Natural killer cell treated with Interleukin-12 subunit alpha and Interleukin-12 subunit beta and Interleukin-15 and Interleukin-18, amount 100 ng/mL, for 72 hours (primary cell): ENCODE results near the gene ANKUB1. TPM values are rescaled to one million over a fixed set of nuclear protein-coding genes. Genes with fewer than 3 reads are reported as not detected.
"Not testable (repeated sequence)": the region's sequence is repeated elsewhere in the genome, so short reads cannot be mapped to it uniquely, and the experiment has no call there.

Source experiments
- ATAC-seq, 2 donors: fragments of 150-1000 bp; cut with Tn5 transposase in 1 of 2; sonication (Bioruptor Pico), chemical (Tn5 transposase) in 1 of 2; 2 replicates each; pipeline ENCODE4 v1.10.0; 2021
- DNase-seq: peaks from one replicate; pipeline ENCODE4 v3.0.0; 2022; ENCODE audit warnings: low spot score
- H3K27ac Mint-ChIP-seq, 2 donors: 1 replicate in 1 of 2; 2 replicates in 1 of 2; pipeline ENCODE4 v1.8.0; 2022; ENCODE audit warnings: mixed read lengths in 2 of 2, mild to moderate bottlenecking in 1 of 2, moderate library complexity in 1 of 2
- H3K27me3 Mint-ChIP-seq, 2 donors: 1 replicate in 1 of 2; 2 replicates in 1 of 2; pipeline ENCODE4 v1.8.0; 2022; ENCODE audit warnings: mixed read lengths in 2 of 2
- H3K36me3 Mint-ChIP-seq: one replicate; pipeline ENCODE4 v1.8.0; 2022; ENCODE audit warnings: mixed read lengths
- H3K4me1 Mint-ChIP-seq, 2 donors: 1 replicate in 1 of 2; 2 replicates in 1 of 2; pipeline ENCODE4 v1.8.0; 2022; ENCODE audit warnings: low read depth in 2 of 2, mixed read lengths in 2 of 2, mild to moderate bottlenecking in 1 of 2
- H3K4me3 Mint-ChIP-seq: one replicate; pipeline ENCODE4 v1.8.0; 2022; ENCODE audit warnings: mixed read lengths
- H3K9me3 Mint-ChIP-seq: 2 replicates; pipeline ENCODE4 v1.8.0; 2022; ENCODE audit warnings: mixed read lengths
- total RNA-seq, 2 donors: library from RNA; stranded (reverse); gene quantifications; one replicate each; pipeline ENCODE4 v1.2.3, GENCODE V29; 2022

Gene ANKUB1, protein sequence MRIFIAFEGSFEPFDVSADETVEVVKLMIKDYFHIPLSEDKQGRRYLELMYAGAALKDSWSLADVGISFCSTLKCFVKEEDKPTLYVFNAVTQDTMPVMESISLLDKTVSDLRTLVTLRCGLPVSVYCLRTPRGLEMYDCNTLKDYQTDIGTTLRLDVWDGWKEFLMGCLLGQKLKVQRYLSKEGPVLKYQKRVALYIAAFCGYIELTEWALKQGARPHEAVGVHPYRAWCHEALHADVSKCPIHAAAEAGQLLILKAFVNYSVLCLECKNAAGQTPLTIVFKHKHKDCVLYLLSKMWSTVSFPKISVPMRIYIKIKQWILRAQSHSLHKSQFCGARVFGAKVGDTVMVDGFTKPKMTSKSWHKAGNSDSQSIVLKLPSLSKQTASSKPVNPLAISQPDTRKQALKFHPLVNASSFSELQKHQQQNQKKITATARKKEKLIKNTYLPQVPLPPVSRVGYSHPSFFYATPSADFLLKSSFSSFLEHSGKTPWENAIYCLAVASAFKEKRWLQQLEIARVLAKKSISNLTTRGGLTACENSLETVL
- not detected for total RNA-seq

DNA sequence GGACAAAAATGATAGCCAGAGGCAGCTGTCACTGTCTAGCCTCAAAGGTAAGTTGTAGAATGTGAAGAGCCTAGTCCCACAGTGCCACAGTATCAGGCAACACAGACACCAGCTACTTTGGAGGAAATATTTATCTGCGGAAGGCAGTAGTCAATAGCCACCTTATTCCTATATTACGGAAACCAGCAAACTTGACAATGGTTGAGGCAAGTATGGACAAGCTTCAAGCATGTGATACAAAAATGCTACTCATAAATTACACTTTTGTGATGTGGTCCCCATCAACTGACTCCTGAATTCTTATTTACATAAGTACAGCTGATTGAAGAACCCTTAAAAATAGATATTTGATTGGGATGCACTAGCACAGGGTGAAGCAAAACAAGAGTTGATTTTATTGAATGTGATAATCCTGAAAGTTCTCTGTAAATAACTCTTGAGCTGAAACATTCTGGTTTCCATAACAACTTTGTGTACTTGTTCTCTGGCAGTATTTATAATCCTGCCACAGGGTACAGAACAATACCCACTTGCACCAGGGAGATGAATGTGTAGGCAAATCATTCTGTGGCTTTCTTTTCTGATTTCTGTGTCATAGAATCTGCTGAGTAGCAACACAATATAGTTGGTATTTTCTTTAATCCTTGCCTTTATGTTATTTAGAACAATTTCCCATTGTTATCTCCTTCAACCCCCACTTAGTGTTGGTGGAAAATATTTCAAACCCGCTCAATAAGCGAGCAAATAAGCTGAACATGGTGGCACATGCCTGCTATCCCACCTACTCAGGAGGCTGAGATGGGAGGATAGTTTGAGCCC is at the start of gene ANKUB1:
TSS of gene ANKUB1 (minus strand) at position 103 of the 819 bp plus-strand sequence. CDS start 188 bp downstream, outside the sequence.
- H3K27me3 Mint-ChIP-seq, result peaks cover 24 to 42% of the 10 kb centered on the region in 2 donors
- no peak within 1 kb of the TSS for H3K27ac Mint-ChIP-seq
- H3K4me3 Mint-ChIP-seq, result no peak within 1 kb of the TSS
- ATAC-seq (no peak), DNase-seq (no peak)
- H3K9me3 Mint-ChIP-seq, result no peaks in the 10 kb centered on the region
- H3K4me1 Mint-ChIP-seq, result no peaks in the 10 kb centered on the region
- no peaks in the 10 kb centered on the region for H3K36me3 Mint-ChIP-seq

DNA sequence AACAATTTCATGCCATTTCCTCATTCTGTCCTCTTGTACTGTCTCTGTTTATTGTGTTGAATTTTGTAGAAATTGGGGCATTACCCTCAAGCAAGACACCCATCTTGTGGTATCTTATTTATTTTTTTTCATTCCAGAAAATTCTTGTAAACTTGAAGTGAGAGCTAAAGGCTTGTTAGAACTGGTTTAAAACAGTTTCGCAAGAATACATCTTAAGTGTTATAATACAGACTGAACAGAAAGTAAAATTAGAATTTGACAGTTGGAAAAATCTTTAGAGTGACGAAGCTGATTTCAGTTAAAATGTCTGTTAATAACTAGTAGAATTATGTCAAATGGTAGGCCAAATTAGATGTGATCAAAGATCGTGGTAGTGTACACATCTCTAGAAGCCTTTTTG is 47.5 kb upstream of the ANKUB1 start:
- no peaks in the 10 kb centered on the region for H3K27me3 Mint-ChIP-seq
- H3K36me3 Mint-ChIP-seq, result peaks cover 20% of the 10 kb centered on the region
- peak overlapping the region; percentile 74 to 97 for H3K27ac Mint-ChIP-seq
- ATAC-seq (peak in 1 of 2 donors; percentile 61), DNase-seq (no peak)
- H3K4me1 Mint-ChIP-seq, result peaks cover 29 to 45% of the 10 kb centered on the region in 2 donors
- H3K9me3 Mint-ChIP-seq, result peaks cover 3% of the 10 kb centered on the region
- H3K4me3 Mint-ChIP-seq, result peak overlapping the region; percentile 10

DNA sequence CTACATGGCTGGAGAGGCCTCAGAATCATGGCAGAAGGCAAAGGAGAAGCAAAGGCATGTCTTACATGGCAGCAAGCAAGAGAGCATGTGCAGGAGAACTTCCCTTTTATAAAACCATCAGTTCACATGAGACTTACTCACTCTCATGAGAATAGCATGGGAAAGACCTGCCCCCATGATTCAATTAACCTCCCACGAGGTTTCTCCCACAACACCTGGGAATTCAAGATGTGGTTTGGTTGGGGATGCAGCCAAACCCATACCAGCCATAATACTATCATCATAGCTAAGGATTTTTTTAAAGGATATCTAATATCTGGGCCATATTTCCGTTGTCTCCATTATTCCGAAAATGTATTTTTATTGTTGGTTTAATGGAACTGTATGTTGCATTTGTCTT is 47.1 kb upstream of the ANKUB1 start:
- H3K4me3 Mint-ChIP-seq, result peak overlapping the region; percentile 10
- DNase-seq, H3K9me3 Mint-ChIP-seq, ATAC-seq, H3K27me3 Mint-ChIP-seq: not testable (repeated sequence)
- peaks cover 24% of the 10 kb centered on the region for H3K36me3 Mint-ChIP-seq
- peaks cover 29 to 45% of the 10 kb centered on the region in 2 donors for H3K4me1 Mint-ChIP-seq
- peak overlapping the region; percentile 74 to 97 for H3K27ac Mint-ChIP-seq

DNA sequence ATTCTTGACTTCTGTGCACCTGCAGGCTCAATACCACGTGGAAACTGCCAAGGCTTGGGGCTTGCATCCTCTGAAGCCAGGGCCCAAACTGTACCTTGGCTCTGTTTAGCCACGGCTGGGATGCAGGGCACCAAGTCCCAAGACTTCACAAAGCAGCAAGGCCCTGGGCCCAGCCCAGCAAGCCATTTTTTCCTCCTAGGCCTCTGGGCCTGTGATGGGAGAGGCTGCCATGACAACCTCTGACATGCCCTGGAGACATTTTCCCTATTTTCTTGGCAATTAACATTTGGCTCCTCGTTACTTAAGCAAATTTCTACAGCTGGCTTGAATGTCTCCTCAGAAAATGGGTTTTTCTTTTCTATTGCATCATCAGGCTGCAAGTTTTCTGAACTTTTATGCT is 46.1 kb upstream of the ANKUB1 start:
- ATAC-seq, H3K27me3 Mint-ChIP-seq, H3K9me3 Mint-ChIP-seq, H3K4me3 Mint-ChIP-seq, H3K27ac Mint-ChIP-seq, DNase-seq: not testable (repeated sequence)
- H3K4me1 Mint-ChIP-seq, result peaks cover 24 to 42% of the 10 kb centered on the region in 2 donors
- H3K36me3 Mint-ChIP-seq, result peaks cover 28% of the 10 kb centered on the region

DNA sequence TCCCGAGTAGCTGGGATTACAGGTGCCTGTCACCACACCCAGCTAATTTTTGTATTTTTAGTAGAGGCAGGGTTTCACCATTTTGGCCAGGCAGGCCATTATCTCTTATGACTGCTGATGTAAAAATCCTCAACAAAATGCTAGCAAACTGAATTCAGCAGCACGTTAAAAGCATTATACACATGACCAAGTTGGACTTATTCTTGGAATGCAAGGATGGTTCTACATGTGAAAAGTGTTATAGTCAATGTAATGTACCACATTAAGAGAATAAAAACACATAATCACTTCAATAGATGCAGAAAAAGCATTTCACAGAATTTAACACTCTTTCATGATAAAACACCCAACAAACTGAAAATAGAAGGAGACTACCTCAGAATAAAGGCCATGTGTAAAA is 40.9 kb upstream of the ANKUB1 start:
- Mint-ChIP-seq H3K36me3 (peaks cover 47% of the 10 kb centered on the region), H3K4me1 (peaks cover 5 to 30% of the 10 kb centered on the region in 2 donors), H3K27ac (no peak overlapping the region), H3K9me3 (peaks cover 17% of the 10 kb centered on the region), H3K4me3 (no peak overlapping the region), H3K27me3 (no peaks in the 10 kb centered on the region)
- no peak for ATAC-seq
- DNase-seq, result no peak

DNA sequence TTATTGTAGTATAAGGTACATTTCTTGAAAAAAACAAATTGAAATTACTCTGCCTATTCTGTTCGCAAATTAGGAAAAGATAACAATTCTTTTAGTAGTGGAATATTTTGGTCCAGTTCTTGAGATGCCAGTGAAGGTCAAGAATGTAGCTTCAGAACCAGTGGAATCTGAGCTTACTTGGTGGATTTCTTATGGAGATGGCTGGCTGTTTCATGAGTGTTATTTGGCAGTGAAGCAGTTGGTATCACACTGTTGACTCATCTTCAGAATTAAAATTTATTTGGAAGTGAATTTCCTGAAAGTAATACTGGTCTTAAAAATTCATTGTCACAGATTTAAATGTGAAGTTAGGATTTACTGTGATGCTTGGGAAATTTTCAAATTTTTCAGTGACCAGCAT is 39.7 kb upstream of the ANKUB1 start:
- Mint-ChIP-seq H3K4me3 (no peak overlapping the region), H3K27ac (no peak overlapping the region), H3K27me3 (no peaks in the 10 kb centered on the region), H3K4me1 (peaks cover 5 to 30% of the 10 kb centered on the region in 2 donors), H3K9me3 (peaks cover 14% of the 10 kb centered on the region), H3K36me3 (peaks cover 37% of the 10 kb centered on the region)
- DNase-seq (no peak), ATAC-seq (no peak)

DNA sequence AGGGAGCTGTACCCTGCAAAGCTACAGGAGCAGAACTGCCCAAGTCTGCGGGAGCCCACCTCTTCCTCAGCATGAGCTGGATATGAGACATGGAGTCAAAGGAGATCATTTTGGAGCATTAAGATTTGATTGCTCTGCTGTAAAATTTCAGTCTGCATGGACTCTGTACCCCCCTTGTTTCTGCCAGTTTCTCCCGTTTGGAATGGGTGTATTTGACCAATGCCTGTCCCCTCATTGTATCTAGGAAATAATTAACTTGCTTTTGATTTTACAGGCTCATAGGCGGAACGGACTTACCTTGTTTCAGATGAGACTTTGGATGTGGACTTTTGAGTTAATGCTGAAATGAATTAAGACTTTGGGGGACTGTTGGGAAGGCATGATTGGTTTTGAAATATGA is 39.0 kb upstream of the ANKUB1 start:
- ATAC-seq (no peak), DNase-seq (no peak)
- H3K4me3 Mint-ChIP-seq, result no peak overlapping the region
- peaks cover 8 to 25% of the 10 kb centered on the region in 2 donors for H3K4me1 Mint-ChIP-seq
- H3K9me3 Mint-ChIP-seq, result peaks cover 14% of the 10 kb centered on the region
- H3K27me3 Mint-ChIP-seq, result no peaks in the 10 kb centered on the region
- peaks cover 35% of the 10 kb centered on the region for H3K36me3 Mint-ChIP-seq
- no peak overlapping the region for H3K27ac Mint-ChIP-seq

DNA sequence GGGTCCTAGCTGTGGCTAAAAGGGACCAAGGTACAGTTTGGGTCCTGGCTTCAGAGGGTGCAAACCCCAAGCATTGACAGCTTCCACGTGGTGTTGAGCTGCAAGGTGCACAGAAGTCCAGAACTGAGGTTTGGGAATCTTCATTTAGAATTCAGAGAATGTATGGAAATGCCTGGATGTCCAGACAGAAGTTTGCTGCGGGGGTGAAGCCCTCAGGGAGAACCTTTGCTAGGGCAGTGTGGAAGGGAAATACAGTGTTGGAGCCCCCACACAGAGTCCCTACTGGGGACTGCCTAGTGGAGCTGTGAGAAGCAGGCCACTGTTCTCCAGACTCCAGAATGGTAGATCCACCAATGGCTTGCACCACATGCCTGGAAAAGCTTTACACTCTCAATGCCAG is 38.5 kb upstream of the ANKUB1 start:
- no peaks in the 10 kb centered on the region for H3K27me3 Mint-ChIP-seq
- H3K9me3 Mint-ChIP-seq, result peaks cover 14% of the 10 kb centered on the region
- ATAC-seq (no peak), DNase-seq (no peak)
- peaks cover 35% of the 10 kb centered on the region for H3K36me3 Mint-ChIP-seq
- no peak overlapping the region for H3K27ac Mint-ChIP-seq
- no peak overlapping the region for H3K4me3 Mint-ChIP-seq
- peaks cover 12 to 26% of the 10 kb centered on the region in 2 donors for H3K4me1 Mint-ChIP-seq

DNA sequence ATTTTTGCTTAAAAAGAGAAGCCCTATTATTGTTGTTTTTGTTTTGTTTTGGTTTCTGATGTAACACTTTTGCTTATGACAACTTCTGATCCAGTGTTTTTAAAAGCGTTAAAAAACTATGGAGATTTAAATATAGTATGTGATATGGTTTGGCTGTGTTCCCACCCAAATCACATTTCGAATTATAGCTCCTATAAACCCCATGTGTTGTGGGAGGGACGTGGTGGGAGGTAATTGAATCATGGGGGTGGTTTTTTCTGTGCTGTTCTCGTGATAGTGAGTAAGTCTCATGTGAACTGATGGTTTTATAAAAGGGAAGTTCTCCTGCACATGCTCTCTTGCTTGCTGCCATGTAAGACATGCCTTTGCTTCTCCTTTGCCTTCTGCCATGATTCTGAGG is 37.3 kb upstream of the ANKUB1 start:
- DNase-seq, ATAC-seq, H3K4me3 Mint-ChIP-seq, H3K27me3 Mint-ChIP-seq, H3K27ac Mint-ChIP-seq: not testable (repeated sequence)
- Mint-ChIP-seq H3K36me3 (peaks cover 32% of the 10 kb centered on the region), H3K4me1 (peaks cover 13 to 22% of the 10 kb centered on the region in 2 donors), H3K9me3 (peaks cover 11% of the 10 kb centered on the region)

DNA sequence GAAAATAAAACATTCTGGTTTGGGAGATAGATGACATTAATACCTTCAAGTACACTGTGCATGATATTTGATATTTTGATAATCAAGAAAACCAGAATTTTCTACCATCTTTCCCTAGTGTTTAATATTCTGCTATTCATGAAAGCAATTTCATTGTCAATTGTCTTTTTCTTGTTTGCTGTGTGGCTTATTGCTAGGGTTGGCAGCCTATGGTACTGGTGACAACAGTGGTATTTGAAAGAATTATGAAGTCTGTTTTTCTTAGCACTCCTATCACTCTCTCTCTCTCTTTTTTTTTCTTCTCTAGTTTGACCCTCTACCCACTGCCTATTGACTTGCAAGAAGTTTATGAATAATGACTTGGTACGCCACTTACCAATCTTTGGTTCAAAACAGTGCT is 36.0 kb upstream of the ANKUB1 start:
- H3K36me3 Mint-ChIP-seq, result peaks cover 26% of the 10 kb centered on the region
- peaks cover 7% of the 10 kb centered on the region for H3K9me3 Mint-ChIP-seq
- H3K27ac Mint-ChIP-seq, result no peak overlapping the region
- H3K4me1 Mint-ChIP-seq, result peaks cover 19 to 23% of the 10 kb centered on the region in 2 donors
- ATAC-seq, result no peak
- H3K27me3 Mint-ChIP-seq, result no peaks in the 10 kb centered on the region
- no peak overlapping the region for H3K4me3 Mint-ChIP-seq
- no peak for DNase-seq

DNA sequence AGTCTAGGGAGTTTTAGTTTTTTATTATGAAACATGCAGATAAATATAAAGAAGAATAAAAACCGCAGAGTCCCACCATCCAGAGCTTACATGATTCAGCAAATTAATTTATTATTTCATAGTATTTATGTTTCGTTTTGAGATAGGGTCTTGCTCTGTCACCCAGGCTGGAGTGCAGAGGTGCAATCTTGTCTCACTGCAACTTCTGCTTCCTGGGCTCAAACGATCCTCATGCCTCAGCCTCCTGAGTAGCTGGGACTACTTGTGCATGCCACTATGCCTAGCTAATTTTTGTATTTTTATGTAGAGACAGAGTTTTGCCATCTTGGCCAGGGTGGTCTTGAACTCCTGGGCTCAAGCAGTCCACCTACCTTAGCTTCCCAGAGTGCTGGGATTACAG is 34.3 kb upstream of the ANKUB1 start:
- no peak overlapping the region for H3K27ac Mint-ChIP-seq
- H3K27me3 Mint-ChIP-seq, result no peaks in the 10 kb centered on the region
- H3K4me1 Mint-ChIP-seq, result peaks cover 27 to 32% of the 10 kb centered on the region in 2 donors
- ATAC-seq (no peak), DNase-seq (no peak)
- H3K9me3 Mint-ChIP-seq, result peaks cover 5% of the 10 kb centered on the region
- peaks cover 10% of the 10 kb centered on the region for H3K36me3 Mint-ChIP-seq
- H3K4me3 Mint-ChIP-seq, result no peak overlapping the region

DNA sequence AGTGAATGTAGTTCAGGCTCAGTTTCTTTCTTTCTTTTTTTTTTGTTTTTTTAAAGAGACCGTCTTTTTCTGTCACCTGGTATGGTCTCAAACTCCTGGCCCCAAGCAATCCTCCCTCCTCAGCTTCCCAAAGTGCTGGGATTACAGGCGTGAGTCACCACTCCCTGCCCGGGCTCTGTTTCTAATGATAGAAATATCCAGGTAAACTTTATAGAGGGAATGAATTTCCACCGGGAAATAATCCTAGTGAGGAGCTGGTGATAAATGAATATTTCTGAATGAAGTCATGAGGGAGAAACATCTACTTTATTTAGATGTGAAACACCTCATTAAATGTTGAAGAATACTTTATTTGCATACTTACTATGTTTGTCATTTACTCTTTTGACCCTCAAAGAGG is 27.8 kb upstream of the ANKUB1 start:
- DNase-seq (no peak), ATAC-seq (no peak)
- Mint-ChIP-seq H3K4me3 (no peak overlapping the region), H3K9me3 (no peaks in the 10 kb centered on the region), H3K27me3 (no peaks in the 10 kb centered on the region), H3K27ac (no peak overlapping the region), H3K4me1 (peaks cover 44 to 61% of the 10 kb centered on the region in 2 donors), H3K36me3 (no peaks in the 10 kb centered on the region)

DNA sequence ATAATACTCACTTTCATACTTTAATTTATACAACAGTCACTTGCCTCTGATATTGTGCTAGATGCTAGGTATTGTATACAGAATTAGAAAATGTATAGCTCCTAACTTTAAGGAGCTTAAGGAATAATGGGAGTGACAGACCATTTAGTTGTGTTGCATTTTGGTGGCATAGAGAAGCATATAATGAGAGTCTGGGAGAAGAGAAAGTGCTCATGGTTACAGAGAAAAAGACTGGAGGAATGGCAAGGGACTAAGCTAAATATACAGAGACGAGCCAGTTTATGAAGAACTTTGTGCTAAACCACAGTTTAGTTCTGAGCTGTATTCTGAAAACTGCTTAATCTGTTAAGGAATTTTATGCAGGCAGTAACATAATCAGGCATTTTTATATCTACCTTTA is 27.1 kb upstream of the ANKUB1 start:
- DNase-seq (no peak), ATAC-seq (no peak)
- Mint-ChIP-seq H3K9me3 (no peaks in the 10 kb centered on the region), H3K27ac (no peak overlapping the region), H3K36me3 (no peaks in the 10 kb centered on the region), H3K4me3 (peak overlapping the region; percentile 18), H3K27me3 (no peaks in the 10 kb centered on the region), H3K4me1 (peaks cover 47 to 68% of the 10 kb centered on the region in 2 donors)

DNA sequence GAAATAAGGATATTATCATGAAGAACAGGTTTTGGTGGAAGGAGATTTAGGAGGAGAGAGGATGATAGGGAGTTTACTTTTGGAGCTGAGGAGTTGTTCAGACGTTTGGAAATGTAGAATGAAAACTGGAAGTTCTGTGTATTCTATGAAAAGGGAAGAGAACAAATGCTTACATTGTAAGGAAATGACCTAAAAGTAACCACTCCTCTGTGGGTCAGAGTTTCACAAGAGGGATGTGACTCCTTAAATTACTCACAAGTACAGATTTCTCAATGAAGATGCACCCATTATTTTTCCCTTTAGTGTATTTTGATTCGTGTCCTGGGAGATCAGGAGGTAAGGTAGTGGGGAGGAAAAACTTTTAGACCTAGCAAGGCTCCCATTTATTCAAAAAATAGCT is 24.6 kb upstream of the ANKUB1 start:
- DNase-seq (no peak), ATAC-seq (no peak)
- peaks cover 52 to 78% of the 10 kb centered on the region in 2 donors for H3K4me1 Mint-ChIP-seq
- no peaks in the 10 kb centered on the region for H3K36me3 Mint-ChIP-seq
- no peaks in the 10 kb centered on the region for H3K27me3 Mint-ChIP-seq
- no peaks in the 10 kb centered on the region for H3K9me3 Mint-ChIP-seq
- H3K4me3 Mint-ChIP-seq, result peak overlapping the region; percentile 76
- H3K27ac Mint-ChIP-seq, result peak overlapping the region; percentile 73 to 76
